Measurements from ENCODE around the gene MVB12B.

GRCh38 chr9:126377536-126377935 is 50.9 kb downstream of the MVB12B start:
- TF ChIP-seq GATA3 (IDR thresholded peaks at IDR 0.05; ENCODE audit: low read depth, low read length) = no peak
- TF ChIP-seq GATA2 (IDR thresholded peaks at IDR 0.05; ENCODE audit: low read depth, low read length) = no peak
